GM06990 (cell line): Measurements from ENCODE around the gene L1CAM.

Experiments used
- DNase-seq: peaks from one replicate; pipeline ENCODE4 v3.0.0-alpha.2; 2011; ENCODE audit not compliant: insufficient read length; ENCODE audit errors: extremely low read depth
- H3K27me3 ChIP-seq: replicated peaks from 2 replicates; pipeline ENCODE4 v1.6.0; 2011; ENCODE audit warnings: low read length; ENCODE audit not compliant: control insufficient read depth, insufficient read depth
- H3K36me3 ChIP-seq: 2 replicates; pipeline ENCODE4 v1.5.1; 2011; ENCODE audit warnings: low read length; ENCODE audit not compliant: control insufficient read depth, insufficient read depth
- H3K4me3 ChIP-seq: replicated peaks from 2 replicates; pipeline ENCODE4 v1.5.1; 2011; ENCODE audit warnings: low read depth, mild to moderate bottlenecking, control low read depth, low read length
- CTCF ChIP-seq: IDR thresholded peaks from 2 replicates; pipeline ENCODE4 v1.5.1; 2011; ENCODE audit warnings: low read length, control low read depth, mild to moderate bottlenecking, inconsistent platforms; ENCODE audit not compliant: insufficient read depth, poor library complexity, severe bottlenecking

Gene L1CAM

DNA sequence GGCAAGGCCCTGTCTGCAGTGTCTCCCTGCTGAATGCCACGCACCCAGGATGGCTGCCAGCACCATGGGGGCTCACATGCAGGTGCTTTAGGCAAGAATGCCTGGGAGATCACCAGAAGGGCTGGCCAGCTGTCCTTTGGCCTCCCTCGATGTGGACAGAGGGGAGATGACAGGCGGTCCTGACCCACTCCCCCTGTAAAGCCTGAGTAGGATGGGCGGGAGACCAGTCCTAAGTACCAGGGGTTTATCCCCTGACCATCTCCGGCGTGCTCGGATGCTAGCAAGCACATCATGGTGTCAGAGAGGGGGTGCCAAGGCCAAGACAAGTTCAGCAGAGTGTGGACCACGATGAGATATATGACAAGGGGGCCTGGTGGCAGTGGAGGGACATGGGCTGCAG, 60.9 kb downstream of the L1CAM start:
- DNase-seq: no peak
- no peaks in the 10 kb centered on the region; the same call in 1 of the 2 replicates for H3K27me3 ChIP-seq
- no peak overlapping the region for H3K4me3 ChIP-seq
- TF ChIP-seq CTCF: no peak
- H3K36me3 ChIP-seq: no peaks in the 10 kb centered on the region

DNA sequence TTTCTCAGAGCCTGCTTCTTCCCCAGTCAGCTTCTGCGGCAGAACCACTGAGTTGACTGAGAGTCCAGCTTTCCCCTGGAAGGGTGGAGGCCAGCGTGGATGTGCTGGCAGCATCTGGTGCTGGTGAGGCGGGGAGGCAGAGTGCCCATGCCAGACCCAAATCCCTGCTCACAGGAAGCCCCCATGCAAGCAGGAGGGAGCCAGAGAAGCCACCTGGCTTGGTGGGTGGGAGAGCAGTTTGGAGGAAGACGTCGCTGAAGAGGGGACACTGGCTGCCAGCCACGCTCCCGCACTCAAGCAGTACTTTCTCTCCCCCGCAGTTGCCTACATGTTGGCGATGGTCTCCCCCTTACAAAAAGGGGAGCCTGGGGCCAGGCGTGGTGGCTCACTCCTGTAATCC, 61.6 kb downstream of the L1CAM start:
- no peak for TF ChIP-seq CTCF
- Histone ChIP-seq H3K27me3 (no peaks in the 10 kb centered on the region; the same call in 1 of the 2 replicates), H3K36me3 (no peaks in the 10 kb centered on the region), H3K4me3 (no peak overlapping the region)
- DNase-seq: no peak

GRCh38 chrX:153821066-153821465, 64.9 kb downstream of the L1CAM start:
- no peak for TF ChIP-seq CTCF
- DNase-seq: no peak
- Histone ChIP-seq H3K36me3 (no peaks in the 10 kb centered on the region), H3K27me3 (no peaks in the 10 kb centered on the region; the same call in 1 of the 2 replicates), H3K4me3 (no peak overlapping the region)

GRCh38 chrX:153820601-153821000, 65.4 kb downstream of the L1CAM start:
- no peak overlapping the region for H3K4me3 ChIP-seq
- no peak for TF ChIP-seq CTCF
- no peaks in the 10 kb centered on the region; the same call in 1 of the 2 replicates for H3K27me3 ChIP-seq
- H3K36me3 ChIP-seq: no peaks in the 10 kb centered on the region
- no peak for DNase-seq

DNA sequence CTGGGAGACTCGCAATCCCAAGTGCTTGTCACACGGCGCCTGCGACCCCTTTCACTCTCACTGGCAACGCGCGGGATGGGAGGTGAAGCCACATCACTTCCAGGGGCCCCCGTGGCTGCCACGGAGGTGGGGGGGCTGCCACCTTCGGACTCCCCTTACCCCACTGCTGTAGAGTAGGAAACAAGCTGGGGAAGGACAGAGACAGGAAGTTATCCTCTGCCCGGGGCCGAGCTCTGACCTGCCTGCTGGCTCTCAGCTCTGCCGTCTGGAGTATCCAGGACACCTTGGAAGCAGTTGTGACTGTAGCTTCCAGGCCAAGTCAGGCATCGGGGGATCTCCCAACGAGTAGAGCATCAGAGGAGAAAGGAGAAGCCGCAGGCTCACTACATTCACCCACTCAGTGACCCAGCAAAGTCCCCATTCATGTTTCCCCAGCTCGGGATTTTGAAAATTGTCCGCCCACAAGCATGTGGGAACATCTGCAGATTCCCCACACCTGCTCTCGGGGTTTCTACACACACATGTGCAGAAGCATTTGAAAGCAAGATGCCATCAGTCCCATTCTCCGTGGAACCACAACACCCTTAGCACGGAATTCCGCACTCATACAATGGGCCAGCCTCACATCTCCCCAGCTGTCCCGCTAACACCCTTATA, 66.5 kb downstream of the L1CAM start:
- no peak overlapping the region for H3K4me3 ChIP-seq
- no peak for DNase-seq
- H3K36me3 ChIP-seq: no peaks in the 10 kb centered on the region
- TF ChIP-seq CTCF: no peak
- no peaks in the 10 kb centered on the region; the same call in 1 of the 2 replicates for H3K27me3 ChIP-seq
